ENCODE measurements around the gene ATP8B3.
A peak's percentile ranks its signal among the peaks of the same experiment; 100 is the strongest.

ATP8B3 gene

GRCh38 chr19:1839658-1840540 lies 27.8 kb upstream of the ATP8B3 start:
- no peak for TF ChIP-seq CTCF (IDR thresholded peaks at IDR 0.05; ENCODE audit: low read depth, low read length)
- H3K4me3 ChIP-seq (ENCODE audit: low read depth, low read length), result no peak overlapping the region

- TF ChIP-seq CTCF (IDR thresholded peaks at IDR 0.05; ENCODE audit: low read depth, low read length), result peak; percentile 97
- H3K4me3 ChIP-seq (ENCODE audit: low read depth, low read length), result no peak overlapping the region
Measured at GRCh38 chr19:1837625-1838105, 25.6 kb upstream of the ATP8B3 start.

- TF ChIP-seq CTCF (IDR thresholded peaks at IDR 0.05; ENCODE audit: low read depth, low read length), result no peak
Measured at GRCh38 chr19:1837222-1837565, 25.1 kb upstream of the ATP8B3 start.

GRCh38 chr19:1836458-1837221 lies 24.6 kb upstream of the ATP8B3 start:
- no peak for TF ChIP-seq CTCF (IDR thresholded peaks at IDR 0.05; ENCODE audit: low read depth, low read length)

More at GRCh38 chr19:1837222-1837565, 25.1 kb upstream of the ATP8B3 start:
- H3K4me3 ChIP-seq (ENCODE audit: low read depth, low read length), result no peak overlapping the region

GRCh38 chr19:1833540-1833939 lies 21.5 kb upstream of the ATP8B3 start:
- no peak overlapping the region for H3K4me3 ChIP-seq (ENCODE audit: low read depth, low read length)
- TF ChIP-seq CTCF (IDR thresholded peaks at IDR 0.05; ENCODE audit: low read depth, low read length), result no peak

More at GRCh38 chr19:1836458-1837221, 24.6 kb upstream of the ATP8B3 start:
- no peak overlapping the region for H3K4me3 ChIP-seq (ENCODE audit: low read depth, low read length)

GRCh38 chr19:1832046-1832663 lies 20.1 kb upstream of the ATP8B3 start:
- no peak overlapping the region for H3K4me3 ChIP-seq (ENCODE audit: low read depth, low read length)
- no peak for TF ChIP-seq CTCF (IDR thresholded peaks at IDR 0.05; ENCODE audit: low read depth, low read length)
